Measurements from ENCODE around the gene CENPN. TPM values are rescaled to one million over a fixed set of nuclear protein-coding genes. Genes with fewer than 3 reads are reported as not detected.
A peak's percentile ranks its signal among the peaks of the same experiment; 100 is the strongest.

Gene CENPN
- total RNA-seq, 3 donors from 2014 or later = 3.9 to 9.7 (median 8.2) TPM

DNA sequence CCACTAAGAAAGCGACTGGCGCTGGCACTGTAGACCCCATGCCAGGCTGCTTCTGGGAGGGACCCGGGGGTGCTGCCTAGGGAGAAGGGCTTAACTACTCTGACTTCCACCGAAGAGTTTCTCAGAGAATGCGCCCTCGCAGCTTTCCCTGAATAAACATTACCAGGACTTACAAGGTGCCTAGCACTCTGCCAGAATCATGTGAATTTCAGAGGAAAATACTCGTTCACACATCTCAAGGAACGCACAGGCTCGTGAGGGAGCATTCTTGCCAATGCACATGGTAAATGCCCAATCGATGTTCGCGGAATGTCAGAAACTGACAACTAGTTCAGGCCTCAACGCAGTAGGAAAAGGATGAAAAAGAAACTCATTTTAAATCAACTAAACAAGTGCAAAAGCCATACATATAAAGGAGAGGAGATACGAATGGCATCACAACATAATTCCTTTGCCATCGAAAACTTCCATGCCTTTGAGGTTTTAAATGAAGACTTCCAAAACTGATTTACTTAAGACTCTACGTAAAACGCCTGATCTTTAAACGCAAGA, 1.3 kb upstream of the CENPN start:
- peaks cover 0 to 4% of the 10 kb centered on the region in 2 donors for H3K4me1 ChIP-seq
- intact Hi-C loops (cut with DNase I; ENCODE audit: low total_unique reads) = no loop called here
- DNase-seq (ENCODE audit: low spot score in 2 of 2) = no peak
- H3K27ac ChIP-seq = peak overlapping the region; percentile 98 to 99
- no peaks in the 10 kb centered on the region for H3K27me3 ChIP-seq
- no peaks in the 10 kb centered on the region for H3K9me3 ChIP-seq
- H3K4me3 ChIP-seq = peak overlapping the region; percentile 93 to 96 (median 95)
- TF ChIP-seq POLR2A (IDR thresholded peaks at IDR 0.05) = no peak
- no peak for TF ChIP-seq POLR2AphosphoS5 (IDR thresholded peaks at IDR 0.05)
- TF ChIP-seq, protein P1, sequence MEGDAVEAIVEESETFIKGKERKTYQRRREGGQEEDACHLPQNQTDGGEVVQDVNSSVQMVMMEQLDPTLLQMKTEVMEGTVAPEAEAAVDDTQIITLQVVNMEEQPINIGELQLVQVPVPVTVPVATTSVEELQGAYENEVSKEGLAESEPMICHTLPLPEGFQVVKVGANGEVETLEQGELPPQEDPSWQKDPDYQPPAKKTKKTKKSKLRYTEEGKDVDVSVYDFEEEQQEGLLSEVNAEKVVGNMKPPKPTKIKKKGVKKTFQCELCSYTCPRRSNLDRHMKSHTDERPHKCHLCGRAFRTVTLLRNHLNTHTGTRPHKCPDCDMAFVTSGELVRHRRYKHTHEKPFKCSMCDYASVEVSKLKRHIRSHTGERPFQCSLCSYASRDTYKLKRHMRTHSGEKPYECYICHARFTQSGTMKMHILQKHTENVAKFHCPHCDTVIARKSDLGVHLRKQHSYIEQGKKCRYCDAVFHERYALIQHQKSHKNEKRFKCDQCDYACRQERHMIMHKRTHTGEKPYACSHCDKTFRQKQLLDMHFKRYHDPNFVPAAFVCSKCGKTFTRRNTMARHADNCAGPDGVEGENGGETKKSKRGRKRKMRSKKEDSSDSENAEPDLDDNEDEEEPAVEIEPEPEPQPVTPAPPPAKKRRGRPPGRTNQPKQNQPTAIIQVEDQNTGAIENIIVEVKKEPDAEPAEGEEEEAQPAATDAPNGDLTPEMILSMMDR (IDR thresholded peaks at IDR 0.05) = no peak
- no peaks in the 10 kb centered on the region for H3K36me3 ChIP-seq

DNA sequence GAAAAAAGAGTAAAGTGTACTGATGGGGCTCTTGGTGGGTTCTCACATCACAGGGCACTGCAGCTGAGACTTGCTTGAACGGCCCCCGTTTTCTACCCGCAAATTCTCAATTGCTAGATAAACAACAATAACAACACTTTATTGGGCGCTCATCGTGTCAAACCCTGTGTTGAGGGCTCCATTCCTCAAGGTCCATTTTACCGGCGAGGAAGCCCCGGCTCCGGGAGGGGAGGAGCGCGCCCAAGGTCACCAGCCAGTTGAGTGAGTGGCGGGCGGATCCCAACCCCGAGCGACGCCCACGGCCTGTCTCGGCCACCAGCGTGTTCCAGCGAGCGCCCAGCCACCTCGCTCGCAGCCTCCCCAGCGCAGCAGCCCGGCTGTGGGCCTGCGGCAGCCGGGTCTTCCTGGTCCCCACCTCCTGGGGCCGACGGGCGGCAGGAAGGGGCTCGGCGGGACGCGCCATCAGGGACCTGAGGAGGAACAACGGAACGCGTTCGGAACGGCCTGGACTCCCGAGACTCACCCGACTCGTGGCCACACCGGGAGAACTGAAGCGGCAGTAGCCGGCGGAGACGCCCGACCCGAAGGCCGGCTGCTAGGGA, 702 bp upstream of the CENPN start:
- intact Hi-C loops (cut with DNase I; ENCODE audit: low total_unique reads) = no loop called here
- Histone ChIP-seq H3K36me3 (no peaks in the 10 kb centered on the region), H3K4me3 (peak overlapping the region; percentile 93 to 96 (median 95)), H3K27ac (peak overlapping the region; percentile 98 to 99), H3K4me1 (peaks cover 0 to 4% of the 10 kb centered on the region in 2 donors), H3K27me3 (no peaks in the 10 kb centered on the region), H3K9me3 (no peaks in the 10 kb centered on the region)
- DNase-seq (ENCODE audit: low spot score in 2 of 2) = peak; percentile 61 to 72
- TF ChIP-seq, protein P1 (IDR thresholded peaks at IDR 0.05) = no peak
- no peak for TF ChIP-seq POLR2A (IDR thresholded peaks at IDR 0.05)
- TF ChIP-seq POLR2AphosphoS5 (IDR thresholded peaks at IDR 0.05) = no peak

DNA sequence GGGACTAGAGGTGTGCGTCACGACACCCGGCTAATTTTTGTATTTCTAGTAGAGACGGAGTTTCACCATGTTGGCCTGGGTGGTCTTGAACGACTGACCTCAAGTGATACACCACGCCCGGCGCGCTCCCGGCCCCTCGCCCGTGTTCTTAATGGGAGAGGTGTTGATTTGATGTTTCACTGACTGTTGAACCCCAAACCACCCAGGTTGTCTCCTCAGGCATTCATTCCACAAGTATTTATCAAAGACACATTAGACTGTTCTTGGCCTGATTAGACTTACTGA, 1.4 kb downstream of the CENPN start:
- Histone ChIP-seq H3K27ac (no peak overlapping the region), H3K4me1 (peaks cover 0 to 4% of the 10 kb centered on the region in 2 donors), H3K36me3 (no peaks in the 10 kb centered on the region), H3K27me3 (no peaks in the 10 kb centered on the region), H3K4me3 (peak overlapping the region in 2 of 3 donors; percentile 95 to 96), H3K9me3 (no peaks in the 10 kb centered on the region)
- no peak for DNase-seq (ENCODE audit: low spot score in 2 of 2)
- no peak for TF ChIP-seq POLR2AphosphoS5 (IDR thresholded peaks at IDR 0.05)
- TF ChIP-seq, protein P1 (IDR thresholded peaks at IDR 0.05) = no peak
- no peak for TF ChIP-seq POLR2A (IDR thresholded peaks at IDR 0.05)
- intact Hi-C loops (cut with DNase I; ENCODE audit: low total_unique reads) = no loop called here

DNA sequence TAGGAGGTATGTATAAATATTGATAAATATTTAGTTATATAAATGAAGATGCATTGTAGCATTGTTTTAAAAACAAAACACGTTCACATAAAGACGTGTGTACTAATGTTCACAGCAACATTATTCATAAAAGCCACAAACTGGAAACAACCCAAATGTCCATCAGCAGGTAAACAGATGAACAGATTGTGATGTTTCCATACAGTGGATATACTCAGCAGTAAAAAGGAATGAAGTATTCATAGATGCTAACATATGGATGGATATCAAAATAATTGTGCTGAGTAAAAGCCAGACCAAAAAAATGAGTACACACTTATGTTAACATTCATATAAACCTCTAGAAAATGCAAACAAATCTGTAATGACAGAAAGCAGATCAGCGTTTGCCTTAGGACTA, 6.0 kb downstream of the CENPN start:
- intact Hi-C loops (cut with DNase I; ENCODE audit: low total_unique reads) = no loop called here
- TF ChIP-seq POLR2AphosphoS5 (IDR thresholded peaks at IDR 0.05) (no peak), POLR2A (IDR thresholded peaks at IDR 0.05) (no peak)
- TF ChIP-seq, protein P1 (IDR thresholded peaks at IDR 0.05) = no peak
- DNase-seq (ENCODE audit: low spot score in 2 of 2) = no peak

DNA sequence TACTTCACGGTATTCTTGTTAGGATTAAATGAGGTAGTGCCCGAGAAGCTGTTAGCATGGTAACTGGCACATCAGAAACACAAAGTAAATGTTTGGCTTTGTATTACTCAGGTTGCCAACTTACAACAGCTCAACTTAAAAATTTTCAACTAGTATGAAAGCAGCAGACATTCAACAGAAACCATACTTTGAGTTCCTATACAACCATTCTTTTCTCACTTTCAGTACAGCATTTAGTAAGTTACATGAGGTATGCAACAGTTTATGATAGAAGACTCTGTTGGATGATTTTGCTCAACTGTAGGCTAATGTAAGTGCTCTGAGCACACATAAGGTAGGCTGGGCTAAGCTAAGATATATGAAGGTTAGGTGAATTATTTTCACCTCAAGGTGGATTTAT, 7.7 kb downstream of the CENPN start:
- Histone ChIP-seq H3K4me1 (no peaks in the 10 kb centered on the region), H3K9me3 (no peaks in the 10 kb centered on the region), H3K36me3 (no peaks in the 10 kb centered on the region), H3K27me3 (no peaks in the 10 kb centered on the region), H3K27ac (no peak overlapping the region), H3K4me3 (no peak overlapping the region)
- intact Hi-C loops (cut with DNase I; ENCODE audit: low total_unique reads) = no loop called here
- DNase-seq (ENCODE audit: low spot score in 2 of 2) = no peak
- TF ChIP-seq, protein P1 (IDR thresholded peaks at IDR 0.05) = no peak
- TF ChIP-seq POLR2A (IDR thresholded peaks at IDR 0.05) (no peak), POLR2AphosphoS5 (IDR thresholded peaks at IDR 0.05) (no peak)

More for the DNA sequence above, 6.0 kb downstream of the CENPN start:
- Histone ChIP-seq H3K27ac (no peak overlapping the region), H3K36me3 (no peaks in the 10 kb centered on the region), H3K27me3 (no peaks in the 10 kb centered on the region), H3K4me1 (no peaks in the 10 kb centered on the region), H3K9me3 (no peaks in the 10 kb centered on the region), H3K4me3 (no peak overlapping the region)

Measured in breast epithelium (tissue), 4 donors.